ENCODE measurements around the gene IFNL3.
"Not testable (repeated sequence)": the region's sequence is repeated elsewhere in the genome, so short reads cannot be mapped to it uniquely, and the experiment has no call there.

The IFNL3 gene

DNA sequence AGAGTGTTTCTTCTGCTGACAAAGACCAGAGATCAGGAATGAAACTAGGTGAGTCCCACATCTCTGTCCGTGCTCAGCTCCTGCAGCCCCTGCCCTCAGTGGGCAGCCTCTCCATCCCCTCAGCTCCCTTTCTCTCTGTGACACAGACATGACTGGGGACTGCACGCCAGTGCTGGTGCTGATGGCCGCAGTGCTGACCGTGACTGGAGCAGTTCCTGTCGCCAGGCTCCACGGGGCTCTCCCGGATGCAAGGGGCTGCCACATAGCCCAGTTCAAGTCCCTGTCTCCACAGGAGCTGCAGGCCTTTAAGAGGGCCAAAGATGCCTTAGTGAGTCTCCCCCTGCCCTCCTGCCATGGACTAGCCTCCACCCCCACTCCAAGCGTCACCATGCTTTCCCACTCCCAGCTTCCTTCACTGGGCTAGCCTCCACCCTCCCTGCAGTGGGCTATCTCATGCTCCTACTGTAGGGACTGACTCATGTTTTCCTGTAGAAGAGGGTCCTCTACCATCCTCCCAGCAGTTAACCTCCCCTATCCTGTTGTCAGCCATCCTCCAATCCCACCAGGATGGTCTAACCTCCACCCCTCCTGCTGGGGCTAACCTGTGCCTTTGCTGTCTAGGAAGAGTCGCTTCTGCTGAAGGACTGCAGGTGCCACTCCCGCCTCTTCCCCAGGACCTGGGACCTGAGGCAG, 23.9 kb upstream of the IFNL3 start:
- not testable (repeated sequence) for H3K9me3 ChIP-seq (ENCODE audit: control insufficient read depth, low read length); H3K27ac ChIP-seq (ENCODE audit: insufficient read depth, low read depth, low read length, poor library complexity, severe bottlenecking); H3K4me1 ChIP-seq (ENCODE audit: control insufficient read depth, insufficient read depth, low read length); H3K4me3 ChIP-seq (ENCODE audit: insufficient read depth, low read depth, low read length); H3K36me3 ChIP-seq (ENCODE audit: control insufficient read depth, insufficient read depth, low read length)
- peaks cover 57% of the 10 kb centered on the region for H3K27me3 ChIP-seq (ENCODE audit: control insufficient read depth, insufficient read depth, low read length, poor library complexity, severe bottlenecking)
- WGBS, 2 experiments = 75% methylated on average over 10 of the region's 10 CpGs

DNA sequence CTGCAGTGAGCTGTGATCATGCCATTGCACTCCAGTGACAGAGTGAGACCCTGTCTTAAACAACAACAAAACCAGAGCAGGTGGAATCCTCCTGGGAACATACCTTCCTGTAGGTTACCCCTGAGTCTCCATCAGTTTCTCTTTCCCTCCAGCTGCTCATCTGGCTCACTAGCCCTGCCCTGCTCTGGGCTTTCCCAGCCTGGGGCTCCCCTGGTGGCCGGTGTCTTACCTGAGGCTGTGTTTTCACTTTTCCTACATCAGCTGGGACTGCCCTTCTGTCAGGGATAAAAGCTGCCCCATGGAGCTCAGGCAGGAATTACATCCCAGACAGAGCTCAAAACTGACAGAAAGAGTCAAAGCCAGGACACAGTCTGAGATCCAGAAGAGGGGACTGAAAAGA, 23.3 kb upstream of the IFNL3 start, which contains the start of gene IFNL2:
Gene IFNL2, plus strand, starts transcription at position 312 of the 400 bp plus-strand sequence. CDS start 173 bp downstream, outside the sequence.
- WGBS, 2 experiments = no CpG with 5 or more reads among the region's 1 CpG
- H3K36me3 ChIP-seq (ENCODE audit: control insufficient read depth, insufficient read depth, low read length); H3K9me3 ChIP-seq (ENCODE audit: control insufficient read depth, low read length); H3K4me3 ChIP-seq (ENCODE audit: insufficient read depth, low read depth, low read length); H3K27ac ChIP-seq (ENCODE audit: insufficient read depth, low read depth, low read length, poor library complexity, severe bottlenecking); H3K4me1 ChIP-seq (ENCODE audit: control insufficient read depth, insufficient read depth, low read length): not testable (repeated sequence)
- peaks cover 62% of the 10 kb centered on the region for H3K27me3 ChIP-seq (ENCODE audit: control insufficient read depth, insufficient read depth, low read length, poor library complexity, severe bottlenecking)

DNA sequence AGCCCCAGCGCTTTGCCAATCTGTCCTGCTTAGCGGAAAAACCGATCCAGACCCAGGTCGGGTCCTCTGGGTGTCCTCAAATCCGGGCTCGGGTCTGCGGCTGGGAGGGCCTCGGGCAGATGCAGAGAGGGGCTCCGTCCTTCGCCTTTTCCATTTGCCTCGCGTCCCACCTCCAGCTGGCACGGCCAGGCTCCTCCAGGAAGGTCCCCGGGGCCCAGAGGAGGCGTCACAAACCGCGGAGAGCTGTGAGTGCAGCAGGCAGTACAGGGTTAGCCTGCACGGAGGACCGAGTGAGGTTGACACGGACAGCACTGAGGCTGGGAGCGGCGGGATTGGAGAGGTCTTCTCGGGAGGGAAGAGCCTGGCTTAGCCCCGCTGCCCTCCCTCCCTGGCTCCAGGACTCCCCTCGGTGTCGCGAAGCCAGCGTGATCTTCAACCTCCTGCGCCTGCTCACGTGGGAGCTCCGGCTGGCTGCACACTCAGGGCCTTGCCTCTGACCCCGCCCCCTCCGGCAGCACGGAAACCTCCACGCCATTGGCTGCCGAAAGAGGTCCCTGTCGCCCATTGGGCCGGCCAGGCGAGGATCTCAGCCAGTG, 20.6 kb upstream of the IFNL3 start:
- H3K27me3 ChIP-seq (ENCODE audit: control insufficient read depth, insufficient read depth, low read length, poor library complexity, severe bottlenecking) = peaks cover 83% of the 10 kb centered on the region
- no peak overlapping the region for H3K4me3 ChIP-seq (ENCODE audit: insufficient read depth, low read depth, low read length)
- H3K9me3 ChIP-seq (ENCODE audit: control insufficient read depth, low read length) = no peaks in the 10 kb centered on the region
- no peaks in the 10 kb centered on the region for H3K4me1 ChIP-seq (ENCODE audit: control insufficient read depth, insufficient read depth, low read length)
- no peaks in the 10 kb centered on the region for H3K36me3 ChIP-seq (ENCODE audit: control insufficient read depth, insufficient read depth, low read length)
- H3K27ac ChIP-seq (ENCODE audit: insufficient read depth, low read depth, low read length, poor library complexity, severe bottlenecking) = no peak overlapping the region
- 43 to 45% methylated on average over 39 of the region's 39 CpGs for WGBS, 2 experiments

DNA sequence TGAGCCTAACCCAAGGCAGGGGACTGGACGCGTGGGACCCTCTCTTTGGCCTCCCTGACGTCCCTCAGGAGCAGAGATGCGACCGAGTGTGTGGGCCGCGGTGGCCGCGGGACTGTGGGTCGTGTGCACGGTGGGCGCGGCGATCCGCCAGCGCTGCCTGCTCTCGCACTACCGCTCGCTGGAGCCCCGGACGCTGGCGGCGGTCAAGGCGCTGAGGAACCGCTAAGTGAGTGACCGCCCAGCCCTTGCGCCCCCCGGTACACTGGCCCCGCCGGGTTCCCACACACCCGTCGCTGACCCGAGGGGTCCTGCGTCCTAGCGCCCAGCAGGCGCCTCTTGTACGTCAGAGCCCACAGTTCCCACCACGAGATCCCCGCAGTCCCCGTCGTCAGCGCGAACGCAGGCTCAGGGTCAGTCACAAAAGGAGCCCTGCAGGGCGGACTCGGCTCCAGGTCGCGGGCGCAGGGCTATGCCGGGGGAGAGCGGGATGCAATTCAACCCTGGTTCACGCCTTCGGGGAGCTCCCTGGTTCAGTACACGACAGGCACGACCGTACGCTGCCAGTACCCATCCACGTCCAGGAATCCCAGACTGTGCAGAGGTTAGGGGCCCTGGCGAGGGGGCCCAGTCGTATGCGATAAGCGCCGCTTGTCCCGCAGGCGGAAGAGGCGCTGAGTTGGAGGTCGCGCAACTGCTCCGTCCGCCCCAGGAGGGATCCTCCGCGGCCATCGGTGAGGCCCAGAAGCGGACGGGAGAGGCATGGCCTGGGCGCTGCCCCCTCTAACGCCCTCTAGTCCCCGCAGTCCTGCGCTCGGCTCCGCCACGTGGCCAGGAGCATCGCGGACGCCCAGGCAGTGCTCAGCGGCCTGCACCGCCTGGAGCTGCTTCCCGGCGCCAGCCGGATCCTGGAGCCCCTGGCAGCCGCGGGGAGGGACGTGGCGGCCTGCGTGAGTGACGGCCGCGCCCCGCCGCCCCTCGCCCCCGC, 19.8 kb upstream of the IFNL3 start:
- no peaks in the 10 kb centered on the region for H3K36me3 ChIP-seq (ENCODE audit: control insufficient read depth, insufficient read depth, low read length)
- H3K27ac ChIP-seq (ENCODE audit: insufficient read depth, low read depth, low read length, poor library complexity, severe bottlenecking) = no peak overlapping the region
- no peaks in the 10 kb centered on the region for H3K9me3 ChIP-seq (ENCODE audit: control insufficient read depth, low read length)
- WGBS, 2 experiments = 5 to 6% methylated on average over 102 of the region's 102 CpGs
- no peak overlapping the region for H3K4me3 ChIP-seq (ENCODE audit: insufficient read depth, low read depth, low read length)
- peaks cover 84% of the 10 kb centered on the region for H3K27me3 ChIP-seq (ENCODE audit: control insufficient read depth, insufficient read depth, low read length, poor library complexity, severe bottlenecking)
- H3K4me1 ChIP-seq (ENCODE audit: control insufficient read depth, insufficient read depth, low read length) = no peaks in the 10 kb centered on the region

DNA sequence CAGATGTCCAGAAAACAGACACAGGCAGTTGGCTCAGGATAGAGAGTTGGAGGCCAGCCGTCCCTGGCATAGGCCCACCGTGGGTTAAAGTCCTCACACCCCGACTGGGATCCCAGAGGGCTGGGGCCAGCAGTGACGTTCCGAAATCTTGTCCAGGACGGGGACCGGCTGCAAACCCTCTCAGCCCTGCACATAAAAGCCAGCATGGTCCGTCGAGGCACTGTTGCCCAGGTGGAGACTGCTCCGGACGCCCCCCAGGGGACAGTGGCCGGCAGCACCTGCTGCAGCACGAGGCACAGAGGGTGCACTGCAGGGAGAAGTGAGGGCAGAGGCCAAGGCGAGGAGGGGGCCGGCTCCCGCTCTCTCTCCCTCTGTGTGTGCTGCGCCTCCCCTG, 19.1 kb upstream of the IFNL3 start:
- H3K27ac ChIP-seq (ENCODE audit: insufficient read depth, low read depth, low read length, poor library complexity, severe bottlenecking) = no peak overlapping the region
- H3K4me3 ChIP-seq (ENCODE audit: insufficient read depth, low read depth, low read length) = no peak overlapping the region
- 15% methylated on average over 17 of the region's 17 CpGs for WGBS, 2 experiments
- H3K4me1 ChIP-seq (ENCODE audit: control insufficient read depth, insufficient read depth, low read length) = no peaks in the 10 kb centered on the region
- no peaks in the 10 kb centered on the region for H3K36me3 ChIP-seq (ENCODE audit: control insufficient read depth, insufficient read depth, low read length)
- peaks cover 88% of the 10 kb centered on the region for H3K27me3 ChIP-seq (ENCODE audit: control insufficient read depth, insufficient read depth, low read length, poor library complexity, severe bottlenecking)
- H3K9me3 ChIP-seq (ENCODE audit: control insufficient read depth, low read length) = no peaks in the 10 kb centered on the region

DNA sequence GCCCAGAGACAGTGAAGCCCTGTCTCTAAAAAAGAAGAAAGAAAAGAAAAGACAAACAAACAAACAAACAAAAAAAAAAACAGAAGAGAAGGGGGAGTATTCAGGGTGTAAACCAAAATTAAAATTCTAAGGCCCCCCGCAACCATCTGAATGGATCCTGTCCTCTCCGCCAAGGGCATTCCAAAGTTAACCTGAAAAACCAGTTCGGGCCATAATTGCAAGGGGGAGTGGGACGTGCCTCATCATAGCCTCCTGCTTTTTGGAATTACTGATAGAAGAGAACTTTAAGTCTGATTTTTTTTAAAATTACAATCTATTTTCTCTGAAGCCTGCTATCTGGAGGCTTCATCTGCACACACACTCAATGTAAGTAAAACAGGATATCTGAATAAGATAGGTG, 17.7 kb upstream of the IFNL3 start:
- Histone ChIP-seq H3K9me3 (ENCODE audit: control insufficient read depth, low read length) (no peaks in the 10 kb centered on the region), H3K4me1 (ENCODE audit: control insufficient read depth, insufficient read depth, low read length) (no peaks in the 10 kb centered on the region), H3K27me3 (ENCODE audit: control insufficient read depth, insufficient read depth, low read length, poor library complexity, severe bottlenecking) (peaks cover 81% of the 10 kb centered on the region), H3K27ac (ENCODE audit: insufficient read depth, low read depth, low read length, poor library complexity, severe bottlenecking) (no peak overlapping the region), H3K4me3 (ENCODE audit: insufficient read depth, low read depth, low read length) (no peak overlapping the region), H3K36me3 (ENCODE audit: control insufficient read depth, insufficient read depth, low read length) (no peaks in the 10 kb centered on the region)
- 89 to 93% methylated on average over 4 of the region's 4 CpGs for WGBS, 2 experiments

DNA sequence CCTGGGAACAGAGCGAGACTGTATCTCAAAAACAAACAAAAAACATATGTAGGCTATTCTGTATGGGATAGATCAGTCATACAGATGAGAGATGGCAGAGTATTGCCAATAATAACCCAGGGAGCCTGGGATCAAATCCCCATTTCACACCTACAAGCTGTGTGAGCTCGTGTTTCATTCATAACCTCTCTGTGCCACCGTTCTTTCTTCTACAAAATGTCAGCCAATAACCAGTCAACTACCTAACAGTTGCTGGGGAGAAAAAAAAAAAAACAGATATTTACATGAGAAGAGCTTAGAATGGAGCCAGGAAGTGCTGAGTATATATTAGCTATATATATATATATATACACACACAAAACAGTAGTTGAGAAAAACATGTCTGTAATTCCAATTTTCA, 16.9 kb upstream of the IFNL3 start:
- Histone ChIP-seq H3K27me3 (ENCODE audit: control insufficient read depth, insufficient read depth, low read length, poor library complexity, severe bottlenecking) (peaks cover 74% of the 10 kb centered on the region), H3K36me3 (ENCODE audit: control insufficient read depth, insufficient read depth, low read length) (no peaks in the 10 kb centered on the region), H3K27ac (ENCODE audit: insufficient read depth, low read depth, low read length, poor library complexity, severe bottlenecking) (no peak overlapping the region), H3K9me3 (ENCODE audit: control insufficient read depth, low read length) (no peaks in the 10 kb centered on the region), H3K4me1 (ENCODE audit: control insufficient read depth, insufficient read depth, low read length) (no peaks in the 10 kb centered on the region), H3K4me3 (ENCODE audit: insufficient read depth, low read depth, low read length) (no peak overlapping the region)
- WGBS, 2 experiments = 86 to 93% methylated on average over 2 of the region's 3 CpGs

DNA sequence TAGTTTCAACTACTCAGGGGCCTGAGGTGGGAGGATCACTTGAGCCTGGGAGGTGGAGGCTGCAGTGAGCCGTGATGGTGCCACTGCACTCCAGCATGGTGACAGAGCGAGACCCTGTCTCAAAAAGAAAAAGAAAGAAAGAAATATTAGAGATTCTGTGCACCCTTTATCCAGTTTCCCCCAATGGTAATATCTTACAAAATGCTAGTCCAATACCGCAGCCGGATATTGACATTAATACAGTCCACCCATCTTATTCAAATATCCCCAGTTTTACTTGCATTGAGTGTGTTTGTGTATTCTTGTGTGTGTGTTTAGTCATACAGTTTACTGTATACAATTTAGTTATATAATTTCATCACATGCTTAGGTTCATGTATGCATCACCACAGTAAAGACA, 12.4 kb upstream of the IFNL3 start:
- H3K9me3 ChIP-seq (ENCODE audit: control insufficient read depth, low read length) = no peaks in the 10 kb centered on the region
- no peaks in the 10 kb centered on the region for H3K4me1 ChIP-seq (ENCODE audit: control insufficient read depth, insufficient read depth, low read length)
- H3K27ac ChIP-seq (ENCODE audit: insufficient read depth, low read depth, low read length, poor library complexity, severe bottlenecking) = no peak overlapping the region
- H3K27me3 ChIP-seq (ENCODE audit: control insufficient read depth, insufficient read depth, low read length, poor library complexity, severe bottlenecking) = peaks cover 44% of the 10 kb centered on the region
- no peak overlapping the region for H3K4me3 ChIP-seq (ENCODE audit: insufficient read depth, low read depth, low read length)
- 89 to 95% methylated on average over 4 of the region's 4 CpGs for WGBS, 2 experiments
- H3K36me3 ChIP-seq (ENCODE audit: control insufficient read depth, insufficient read depth, low read length) = no peaks in the 10 kb centered on the region

DNA sequence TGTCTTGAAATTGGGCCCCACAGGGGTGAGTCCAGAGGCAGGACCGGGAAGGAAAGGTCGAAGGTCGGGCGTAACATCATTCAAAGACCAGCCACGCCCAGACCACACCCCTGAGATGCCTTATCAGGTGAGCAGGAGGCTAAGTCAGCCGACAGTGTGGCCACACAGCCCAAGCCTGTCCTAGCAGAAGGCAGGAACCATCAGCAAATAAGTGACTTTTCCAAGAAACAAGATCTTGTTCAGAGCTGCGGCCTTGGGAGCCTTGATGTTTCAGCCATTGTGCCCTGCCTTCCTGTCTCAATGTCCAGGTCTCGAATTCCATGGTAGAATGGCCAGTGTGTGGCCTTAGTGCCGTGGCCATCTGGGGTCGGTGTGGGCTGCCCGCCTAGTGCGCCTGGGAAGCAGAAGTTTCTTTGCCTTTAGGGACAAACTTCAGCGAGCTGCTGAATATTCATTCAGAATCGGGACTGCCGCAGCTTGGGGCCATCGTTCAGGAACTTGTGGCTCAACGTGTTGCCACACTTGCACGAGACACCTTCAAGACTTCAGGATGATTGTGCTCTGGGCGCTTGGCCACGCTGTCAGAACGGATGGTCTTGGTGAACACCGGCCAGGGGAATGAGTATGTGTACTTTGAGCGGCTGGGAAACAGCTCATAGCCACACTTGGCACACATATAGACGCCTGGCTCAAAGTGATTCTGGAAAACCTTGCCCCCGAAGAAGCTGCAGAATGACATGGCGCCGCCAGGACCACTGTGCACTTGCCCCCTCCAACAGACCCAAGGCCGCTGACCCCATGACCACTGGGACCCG, 9.9 kb upstream of the IFNL3 start:
- H3K27ac ChIP-seq (ENCODE audit: insufficient read depth, low read depth, low read length, poor library complexity, severe bottlenecking) = no peak overlapping the region
- peaks cover 41% of the 10 kb centered on the region for H3K27me3 ChIP-seq (ENCODE audit: control insufficient read depth, insufficient read depth, low read length, poor library complexity, severe bottlenecking)
- WGBS, 2 experiments = 89 to 91% methylated on average over 29 of the region's 29 CpGs
- H3K9me3 ChIP-seq (ENCODE audit: control insufficient read depth, low read length) = no peaks in the 10 kb centered on the region
- H3K36me3 ChIP-seq (ENCODE audit: control insufficient read depth, insufficient read depth, low read length) = no peaks in the 10 kb centered on the region
- no peaks in the 10 kb centered on the region for H3K4me1 ChIP-seq (ENCODE audit: control insufficient read depth, insufficient read depth, low read length)
- no peak overlapping the region for H3K4me3 ChIP-seq (ENCODE audit: insufficient read depth, low read depth, low read length)

All from ectodermal cell (in vitro differentiated cells).